ENCODE data around the gene LPP. TPM values are rescaled to one million over a fixed set of nuclear protein-coding genes. Genes with fewer than 3 reads are reported as not detected.

The LPP gene
- total RNA-seq, 1 donor from 2014 or later: 132 TPM

DNA sequence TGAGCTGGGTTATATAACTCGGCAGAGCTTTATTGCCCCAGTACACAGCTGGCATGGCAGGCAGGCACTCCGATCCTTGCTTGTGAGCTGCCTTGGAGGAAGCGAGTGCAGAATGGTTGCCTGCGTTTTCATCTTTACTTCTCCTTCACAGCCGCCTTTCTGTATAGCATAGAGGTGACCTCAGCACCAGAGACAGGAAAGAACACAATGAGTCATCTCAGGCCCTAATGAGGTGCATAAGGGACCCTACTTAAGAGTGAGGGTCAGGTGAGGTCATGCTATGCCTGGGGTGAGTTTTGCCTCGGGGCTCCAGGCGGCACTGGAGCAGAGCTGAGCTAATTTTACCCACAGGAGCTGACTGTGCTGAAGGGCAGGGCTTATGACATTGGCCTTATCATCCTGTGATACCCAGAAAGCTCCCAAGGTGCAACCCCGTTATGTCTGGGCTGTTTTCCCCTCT is 43.5 kb downstream of the LPP start:
- no peak overlapping the region for H3K27ac Mint-ChIP-seq
- peaks cover 5% of the 10 kb centered on the region for H3K4me1 Mint-ChIP-seq

DNA sequence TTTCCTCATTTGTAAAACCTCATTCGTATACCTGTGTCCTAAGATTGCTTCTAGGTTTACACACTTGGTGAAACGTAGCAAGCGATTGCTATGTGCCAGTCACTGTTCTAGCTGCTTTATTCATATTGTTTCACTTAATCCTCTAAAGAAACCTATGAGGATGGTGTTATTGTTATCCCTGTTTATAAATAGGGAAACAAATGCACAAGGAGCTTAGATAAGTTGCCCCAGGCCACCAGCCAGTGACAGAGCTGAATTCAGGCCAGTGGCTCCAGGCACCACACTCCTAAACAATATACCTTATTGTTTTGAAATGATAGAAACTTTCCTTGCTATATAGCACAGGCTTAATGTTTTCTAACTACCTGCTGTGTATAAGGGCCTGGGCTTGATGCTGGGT is 44.0 kb downstream of the LPP start:
- Mint-ChIP-seq H3K27me3 (ENCODE audit: low read depth) (no peaks in the 10 kb centered on the region), H3K9me3 (no peaks in the 10 kb centered on the region), H3K4me1 (peaks cover 5% of the 10 kb centered on the region), H3K4me3 (no peak overlapping the region), H3K36me3 (peaks cover 5% of the 10 kb centered on the region), H3K27ac (no peak overlapping the region)
- DNase-seq (ENCODE audit: low spot score in 2 of 2, unreplicated experiment in 2 of 2): no peak
- TF ChIP-seq, protein P1, sequence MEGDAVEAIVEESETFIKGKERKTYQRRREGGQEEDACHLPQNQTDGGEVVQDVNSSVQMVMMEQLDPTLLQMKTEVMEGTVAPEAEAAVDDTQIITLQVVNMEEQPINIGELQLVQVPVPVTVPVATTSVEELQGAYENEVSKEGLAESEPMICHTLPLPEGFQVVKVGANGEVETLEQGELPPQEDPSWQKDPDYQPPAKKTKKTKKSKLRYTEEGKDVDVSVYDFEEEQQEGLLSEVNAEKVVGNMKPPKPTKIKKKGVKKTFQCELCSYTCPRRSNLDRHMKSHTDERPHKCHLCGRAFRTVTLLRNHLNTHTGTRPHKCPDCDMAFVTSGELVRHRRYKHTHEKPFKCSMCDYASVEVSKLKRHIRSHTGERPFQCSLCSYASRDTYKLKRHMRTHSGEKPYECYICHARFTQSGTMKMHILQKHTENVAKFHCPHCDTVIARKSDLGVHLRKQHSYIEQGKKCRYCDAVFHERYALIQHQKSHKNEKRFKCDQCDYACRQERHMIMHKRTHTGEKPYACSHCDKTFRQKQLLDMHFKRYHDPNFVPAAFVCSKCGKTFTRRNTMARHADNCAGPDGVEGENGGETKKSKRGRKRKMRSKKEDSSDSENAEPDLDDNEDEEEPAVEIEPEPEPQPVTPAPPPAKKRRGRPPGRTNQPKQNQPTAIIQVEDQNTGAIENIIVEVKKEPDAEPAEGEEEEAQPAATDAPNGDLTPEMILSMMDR (IDR thresholded peaks at IDR 0.05; ENCODE audit: unreplicated experiment): no peak

More for the DNA sequence above, 43.5 kb downstream of the LPP start:
- Mint-ChIP-seq H3K27me3 (ENCODE audit: low read depth) (no peaks in the 10 kb centered on the region), H3K9me3 (no peaks in the 10 kb centered on the region), H3K36me3 (peaks cover 5% of the 10 kb centered on the region), H3K4me3 (no peak overlapping the region)
- TF ChIP-seq, protein P1 (IDR thresholded peaks at IDR 0.05; ENCODE audit: unreplicated experiment): no peak
- DNase-seq (ENCODE audit: low spot score in 2 of 2, unreplicated experiment in 2 of 2): no peak

DNA sequence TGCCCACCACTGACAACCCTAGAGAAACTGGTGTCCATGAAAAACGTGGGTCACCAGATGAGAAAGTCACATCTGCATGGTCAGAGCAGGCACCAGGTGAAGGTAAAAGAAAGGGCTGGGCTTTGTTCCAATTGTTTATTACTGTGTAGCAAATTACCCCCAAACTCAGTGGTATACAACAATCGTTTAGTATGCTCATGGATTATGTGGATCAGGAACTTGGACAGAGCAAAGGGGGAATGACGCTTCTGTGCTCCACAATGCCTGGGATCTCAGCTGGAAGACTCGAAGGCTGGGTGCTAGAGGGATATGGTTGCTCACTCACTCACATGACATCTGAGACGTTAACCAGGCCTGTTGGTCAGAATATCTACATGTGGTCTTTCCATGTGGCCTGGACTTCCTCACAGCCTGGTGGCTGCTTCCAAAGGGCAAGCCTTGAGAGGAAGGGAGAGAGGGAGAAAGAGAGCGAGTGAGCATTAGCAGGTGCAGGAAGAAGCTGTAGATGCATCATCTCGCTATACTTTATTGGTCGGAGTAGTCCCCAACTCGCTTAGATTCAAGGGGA is 44.9 kb downstream of the LPP start:
- Mint-ChIP-seq H3K4me3 (no peak overlapping the region), H3K27me3 (ENCODE audit: low read depth) (no peaks in the 10 kb centered on the region), H3K36me3 (peaks cover 5% of the 10 kb centered on the region), H3K9me3 (no peaks in the 10 kb centered on the region), H3K27ac (no peak overlapping the region), H3K4me1 (peaks cover 5% of the 10 kb centered on the region)
- TF ChIP-seq, protein P1 (IDR thresholded peaks at IDR 0.05; ENCODE audit: unreplicated experiment): no peak
- no peak for DNase-seq (ENCODE audit: low spot score in 2 of 2, unreplicated experiment in 2 of 2)

DNA sequence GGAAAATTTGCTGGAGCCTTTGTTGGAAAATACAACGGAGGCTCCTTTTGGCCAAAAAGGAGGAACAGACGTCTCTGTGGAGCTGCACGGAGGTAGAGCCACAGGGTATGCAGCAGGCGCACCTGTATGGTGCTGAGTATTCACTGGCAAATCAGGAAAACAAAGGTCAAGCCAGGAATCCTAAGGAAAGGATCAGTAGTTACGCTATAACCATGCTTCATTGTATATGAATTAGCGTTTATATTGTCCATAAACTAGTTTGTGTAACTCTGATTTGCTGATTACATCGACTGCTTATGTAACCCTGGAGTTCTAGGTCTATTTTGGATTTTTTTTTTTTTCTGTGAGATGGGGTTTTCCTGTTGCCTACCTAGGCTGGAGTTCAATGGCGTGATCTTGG is 45.4 kb downstream of the LPP start:
- Mint-ChIP-seq H3K9me3 (no peaks in the 10 kb centered on the region), H3K4me1 (peaks cover 5% of the 10 kb centered on the region), H3K27me3 (ENCODE audit: low read depth) (no peaks in the 10 kb centered on the region), H3K27ac (no peak overlapping the region), H3K36me3 (peaks cover 5% of the 10 kb centered on the region), H3K4me3 (no peak overlapping the region)
- TF ChIP-seq, protein P1 (IDR thresholded peaks at IDR 0.05; ENCODE audit: unreplicated experiment): no peak
- DNase-seq (ENCODE audit: low spot score in 2 of 2, unreplicated experiment in 2 of 2): no peak

DNA sequence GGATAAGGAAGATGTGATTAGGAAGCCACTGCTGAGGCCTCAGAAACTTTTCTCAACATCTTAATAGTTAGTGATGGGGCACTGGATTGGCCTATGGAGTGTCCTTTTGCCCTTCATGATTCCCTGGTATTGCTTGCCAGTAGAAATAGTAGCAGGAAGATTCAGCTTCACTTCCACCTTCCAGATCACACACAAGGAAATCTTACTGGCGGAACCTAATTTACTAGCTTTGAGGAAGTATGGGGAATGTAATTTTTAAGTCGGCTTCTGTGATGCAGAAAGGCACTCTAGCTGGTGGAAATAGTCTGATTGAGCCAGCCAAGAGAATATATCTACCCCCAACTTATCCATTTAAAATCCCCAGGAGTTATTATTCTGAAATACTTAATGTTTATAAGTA is 46.5 kb downstream of the LPP start:
- TF ChIP-seq, protein P1 (IDR thresholded peaks at IDR 0.05; ENCODE audit: unreplicated experiment): no peak
- no peak overlapping the region for H3K27ac Mint-ChIP-seq
- no peaks in the 10 kb centered on the region for H3K27me3 Mint-ChIP-seq (ENCODE audit: low read depth)
- peaks cover 5% of the 10 kb centered on the region for H3K4me1 Mint-ChIP-seq
- no peak for DNase-seq (ENCODE audit: low spot score in 2 of 2, unreplicated experiment in 2 of 2)
- H3K4me3 Mint-ChIP-seq: no peak overlapping the region
- no peaks in the 10 kb centered on the region for H3K9me3 Mint-ChIP-seq
- peaks cover 5% of the 10 kb centered on the region for H3K36me3 Mint-ChIP-seq

Measured in mesothelial cell of epicardium (in vitro differentiated cells).